Measurements from ENCODE around the gene KRT7.

GRCh38 chr12:52259657-52260243 lies 26.7 kb downstream of the KRT7 start:
- TF ChIP-seq CTCF (IDR thresholded peaks at IDR 0.05; ENCODE audit: low read depth, low read length) = no peak
- TF ChIP-seq EZH2phosphoT487 (IDR thresholded peaks at IDR 0.05; ENCODE audit: low read depth) = no peak

Data from OCI-LY3 (cell line).